Measurements from ENCODE around the gene GALNT18. TPM values are rescaled to one million over a fixed set of nuclear protein-coding genes. Genes with fewer than 3 reads are reported as not detected.

The GALNT18 gene
- total RNA-seq, 1 donor from 2014 or later, result 39.8 TPM

DNA sequence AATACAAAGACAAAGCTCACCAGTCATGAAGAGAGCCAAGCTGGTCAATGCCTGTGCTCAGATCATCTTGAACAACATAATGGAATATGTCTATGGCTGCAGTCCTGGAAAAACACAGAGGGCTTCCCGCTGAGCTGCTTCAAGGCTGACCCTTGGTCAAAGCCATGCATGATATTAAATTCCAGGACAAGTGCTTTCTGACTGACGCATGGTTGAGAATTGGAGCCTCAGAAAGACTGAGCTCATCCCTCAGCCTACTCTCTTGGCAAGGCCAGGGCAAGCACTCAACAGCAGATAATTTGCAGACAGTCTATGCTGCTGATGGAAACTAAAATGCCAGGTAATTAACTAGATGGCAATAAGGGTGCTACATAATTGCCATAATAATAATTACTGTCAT lies 89.2 kb downstream of the GALNT18 start:
- TF ChIP-seq, protein P1, sequence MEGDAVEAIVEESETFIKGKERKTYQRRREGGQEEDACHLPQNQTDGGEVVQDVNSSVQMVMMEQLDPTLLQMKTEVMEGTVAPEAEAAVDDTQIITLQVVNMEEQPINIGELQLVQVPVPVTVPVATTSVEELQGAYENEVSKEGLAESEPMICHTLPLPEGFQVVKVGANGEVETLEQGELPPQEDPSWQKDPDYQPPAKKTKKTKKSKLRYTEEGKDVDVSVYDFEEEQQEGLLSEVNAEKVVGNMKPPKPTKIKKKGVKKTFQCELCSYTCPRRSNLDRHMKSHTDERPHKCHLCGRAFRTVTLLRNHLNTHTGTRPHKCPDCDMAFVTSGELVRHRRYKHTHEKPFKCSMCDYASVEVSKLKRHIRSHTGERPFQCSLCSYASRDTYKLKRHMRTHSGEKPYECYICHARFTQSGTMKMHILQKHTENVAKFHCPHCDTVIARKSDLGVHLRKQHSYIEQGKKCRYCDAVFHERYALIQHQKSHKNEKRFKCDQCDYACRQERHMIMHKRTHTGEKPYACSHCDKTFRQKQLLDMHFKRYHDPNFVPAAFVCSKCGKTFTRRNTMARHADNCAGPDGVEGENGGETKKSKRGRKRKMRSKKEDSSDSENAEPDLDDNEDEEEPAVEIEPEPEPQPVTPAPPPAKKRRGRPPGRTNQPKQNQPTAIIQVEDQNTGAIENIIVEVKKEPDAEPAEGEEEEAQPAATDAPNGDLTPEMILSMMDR (IDR thresholded peaks at IDR 0.05), result no peak
- H3K27ac Mint-ChIP-seq (ENCODE audit: unreplicated experiment), result peak overlapping the region; percentile 57
- peaks cover 2% of the 10 kb centered on the region for H3K36me3 Mint-ChIP-seq (ENCODE audit: unreplicated experiment)
- peak overlapping the region; percentile 55 for H3K4me3 Mint-ChIP-seq (ENCODE audit: unreplicated experiment)
- peaks cover 57% of the 10 kb centered on the region for H3K4me1 Mint-ChIP-seq (ENCODE audit: unreplicated experiment)
- no peak for DNase-seq (ENCODE audit: extremely low spot score, unreplicated experiment)
- H3K9me3 Mint-ChIP-seq (ENCODE audit: unreplicated experiment), result no peaks in the 10 kb centered on the region
- H3K27me3 Mint-ChIP-seq (ENCODE audit: unreplicated experiment), result no peaks in the 10 kb centered on the region

DNA sequence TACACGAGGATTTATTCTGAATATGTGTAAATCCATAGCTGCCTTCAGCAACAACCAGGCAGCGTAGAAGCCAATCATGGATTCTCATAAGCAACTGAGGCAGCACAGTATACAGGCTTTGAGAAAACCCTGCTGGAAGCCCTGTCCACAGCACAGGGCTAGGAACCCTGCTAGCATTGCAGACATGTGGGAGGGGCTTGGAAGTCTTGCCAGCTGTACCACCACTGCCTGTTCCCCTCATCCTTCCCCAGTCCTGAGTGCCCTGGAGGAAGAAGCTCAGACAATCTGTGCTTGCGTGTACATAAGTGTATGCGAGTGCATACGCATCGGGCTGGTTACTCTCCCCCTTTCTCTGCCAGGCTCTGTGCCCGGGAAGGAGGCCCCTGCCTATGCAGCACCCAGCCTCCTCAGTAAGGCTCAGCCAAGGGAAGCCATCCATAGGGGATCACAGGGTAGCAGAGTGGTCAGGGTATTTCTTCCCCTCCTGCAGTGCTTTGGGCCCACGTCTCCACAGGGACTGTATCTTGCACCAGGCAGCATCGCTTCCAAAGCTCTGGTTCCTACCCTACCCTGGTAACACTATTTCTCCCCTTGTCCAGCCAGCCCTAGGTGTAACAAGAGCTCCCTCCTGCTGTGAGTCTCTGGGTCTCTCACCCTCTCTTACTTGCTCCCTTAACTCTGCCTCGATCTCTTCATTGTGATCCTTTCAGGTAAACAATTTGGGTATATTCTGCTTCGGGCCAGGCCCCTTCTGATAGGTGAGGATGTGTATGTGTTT lies 90.5 kb downstream of the GALNT18 start:
- TF ChIP-seq, protein P1 (IDR thresholded peaks at IDR 0.05), result no peak
- Mint-ChIP-seq H3K4me3 (ENCODE audit: unreplicated experiment) (no peak overlapping the region), H3K36me3 (ENCODE audit: unreplicated experiment) (peaks cover 2% of the 10 kb centered on the region), H3K27me3 (ENCODE audit: unreplicated experiment) (no peaks in the 10 kb centered on the region), H3K4me1 (ENCODE audit: unreplicated experiment) (peaks cover 49% of the 10 kb centered on the region), H3K27ac (ENCODE audit: unreplicated experiment) (no peak overlapping the region), H3K9me3 (ENCODE audit: unreplicated experiment) (no peaks in the 10 kb centered on the region)
- DNase-seq (ENCODE audit: extremely low spot score, unreplicated experiment), result no peak

DNA sequence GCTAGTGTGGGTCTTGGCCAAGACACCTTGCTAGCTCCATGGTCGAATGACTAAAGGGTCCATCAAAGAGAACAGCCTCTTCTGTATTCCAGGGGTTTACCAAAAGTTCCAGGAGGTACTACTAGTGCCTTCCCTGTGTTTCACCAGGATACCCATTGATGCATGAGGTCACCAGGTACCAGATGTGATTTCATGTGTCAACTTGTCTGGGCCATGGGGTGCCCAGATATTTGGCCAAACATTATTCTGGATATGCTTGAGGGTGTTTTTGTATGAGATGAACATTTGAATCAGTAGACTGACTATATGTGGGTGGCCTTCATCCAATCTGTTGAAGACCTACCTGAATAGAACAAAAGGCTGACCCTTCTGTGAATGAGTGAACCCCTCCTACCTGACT lies 92.8 kb downstream of the GALNT18 start:
- Mint-ChIP-seq H3K27me3 (ENCODE audit: unreplicated experiment) (no peaks in the 10 kb centered on the region), H3K4me3 (ENCODE audit: unreplicated experiment) (no peak overlapping the region), H3K36me3 (ENCODE audit: unreplicated experiment) (peaks cover 12% of the 10 kb centered on the region), H3K9me3 (ENCODE audit: unreplicated experiment) (no peaks in the 10 kb centered on the region), H3K4me1 (ENCODE audit: unreplicated experiment) (peaks cover 41% of the 10 kb centered on the region), H3K27ac (ENCODE audit: unreplicated experiment) (no peak overlapping the region)
- no peak for DNase-seq (ENCODE audit: extremely low spot score, unreplicated experiment)
- TF ChIP-seq, protein P1 (IDR thresholded peaks at IDR 0.05), result no peak

DNA sequence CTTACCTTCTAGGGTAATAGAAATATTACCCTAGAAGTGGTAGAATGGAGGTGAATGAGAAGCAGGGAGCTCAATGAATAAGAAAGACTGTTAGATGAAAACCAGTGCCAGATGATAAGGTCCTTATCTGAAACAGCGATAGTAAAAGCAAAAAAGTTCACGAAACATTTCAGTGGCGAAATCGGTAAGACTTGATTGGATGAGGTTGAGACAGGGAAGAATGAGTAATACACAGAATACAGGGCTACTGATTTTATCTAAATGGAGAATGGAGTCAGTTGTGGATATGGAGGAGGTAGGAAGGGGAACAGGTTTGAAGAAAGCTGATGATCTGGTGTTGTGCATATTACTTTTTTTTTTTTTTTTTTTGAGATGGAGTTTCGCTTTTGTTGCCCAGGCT lies 96.5 kb downstream of the GALNT18 start:
- TF ChIP-seq, protein P1 (IDR thresholded peaks at IDR 0.05), result no peak
- H3K27ac Mint-ChIP-seq (ENCODE audit: unreplicated experiment), result no peak overlapping the region
- no peaks in the 10 kb centered on the region for H3K9me3 Mint-ChIP-seq (ENCODE audit: unreplicated experiment)
- no peak for DNase-seq (ENCODE audit: extremely low spot score, unreplicated experiment)
- H3K36me3 Mint-ChIP-seq (ENCODE audit: unreplicated experiment), result peaks cover 12% of the 10 kb centered on the region
- H3K27me3 Mint-ChIP-seq (ENCODE audit: unreplicated experiment), result peaks cover 4% of the 10 kb centered on the region
- peaks cover 18% of the 10 kb centered on the region for H3K4me1 Mint-ChIP-seq (ENCODE audit: unreplicated experiment)
- H3K4me3 Mint-ChIP-seq (ENCODE audit: unreplicated experiment), result no peak overlapping the region

DNA sequence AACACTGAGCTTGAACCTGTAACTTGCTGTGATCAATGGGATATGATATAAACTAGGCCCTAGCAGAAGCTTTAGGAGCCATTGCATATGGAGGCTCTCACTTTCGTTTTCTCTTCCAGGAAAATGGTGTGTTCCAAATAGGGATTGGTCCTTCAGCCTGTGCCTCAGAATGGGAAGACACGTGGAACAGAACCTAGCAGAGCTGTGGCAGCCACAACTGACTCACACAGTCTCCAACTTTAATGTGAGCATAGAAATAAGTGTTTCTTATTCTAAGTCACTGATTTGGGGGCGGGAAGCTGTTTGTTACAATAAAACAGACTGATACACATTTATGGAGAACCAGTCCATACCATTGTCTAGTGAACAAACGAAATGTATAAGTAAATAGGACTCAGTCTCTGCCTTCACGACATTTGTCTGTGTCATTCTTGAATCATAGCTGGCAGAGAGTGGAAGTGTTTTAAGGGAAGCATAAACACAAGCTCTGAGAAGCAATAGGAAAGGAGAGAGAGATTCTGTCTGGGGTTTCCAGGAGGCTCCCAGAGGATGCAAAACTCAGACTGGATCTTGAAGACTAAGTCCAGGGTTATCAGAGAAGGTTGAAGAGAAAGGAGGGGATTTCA lies 97.3 kb downstream of the GALNT18 start:
- peaks cover 14% of the 10 kb centered on the region for H3K4me1 Mint-ChIP-seq (ENCODE audit: unreplicated experiment)
- TF ChIP-seq, protein P1 (IDR thresholded peaks at IDR 0.05), result no peak
- no peaks in the 10 kb centered on the region for H3K9me3 Mint-ChIP-seq (ENCODE audit: unreplicated experiment)
- peaks cover 12% of the 10 kb centered on the region for H3K36me3 Mint-ChIP-seq (ENCODE audit: unreplicated experiment)
- no peak for DNase-seq (ENCODE audit: extremely low spot score, unreplicated experiment)
- no peak overlapping the region for H3K4me3 Mint-ChIP-seq (ENCODE audit: unreplicated experiment)
- H3K27me3 Mint-ChIP-seq (ENCODE audit: unreplicated experiment), result peaks cover 4% of the 10 kb centered on the region
- H3K27ac Mint-ChIP-seq (ENCODE audit: unreplicated experiment), result no peak overlapping the region
